Small intestine (tissue), 7 donors: ENCODE results near the gene IL16. TPM values are rescaled to one million over a fixed set of nuclear protein-coding genes. Genes with fewer than 3 reads are reported as not detected.

Experiments
- DNase-seq, 2 donors: peaks; one replicate each; pipeline versions ENCODE4 v3.0.0 to v3.0.0-alpha.2; 2013
- FAIRE-seq: peaks from 2 replicates; lab custom pipeline; 2012; peaks lifted over from hg19 to GRCh38; lab: Jason Lieb, UNC
- H3K27ac ChIP-seq, 3 donors: one replicate each; pipeline ENCODE4 v1.5.1; 2013; ENCODE audit warnings: low read length in 2 of 3, mild to moderate bottlenecking in 2 of 3, control low read depth in 1 of 3, inconsistent platforms in 1 of 3, low read depth in 1 of 3, moderate library complexity in 1 of 3
- H3K27me3 ChIP-seq, 3 donors: one replicate each; pipeline ENCODE4 v1.6.1; 2013; ENCODE audit warnings: low read length in 3 of 3, inconsistent platforms in 1 of 3; ENCODE audit not compliant: control insufficient read depth in 3 of 3, insufficient read depth in 3 of 3
- H3K36me3 ChIP-seq, 3 donors: one replicate each; pipeline ENCODE4 v1.6.1; 2013; ENCODE audit warnings: low read length in 3 of 3, inconsistent platforms in 1 of 3, low read depth in 1 of 3, mild to moderate bottlenecking in 1 of 3, moderate library complexity in 1 of 3; ENCODE audit not compliant: control insufficient read depth in 3 of 3, insufficient read depth in 2 of 3
- H3K4me1 ChIP-seq, 3 donors: one replicate each; pipeline ENCODE4 v1.6.1; 2013; ENCODE audit warnings: low read length in 2 of 3, inconsistent platforms in 1 of 3, low read depth in 1 of 3, mild to moderate bottlenecking in 1 of 3, moderate library complexity in 1 of 3; ENCODE audit not compliant: control insufficient read depth in 3 of 3, insufficient read depth in 2 of 3
- H3K4me3 ChIP-seq, 3 donors: one replicate each; pipeline ENCODE4 v1.5.1; 2013; ENCODE audit warnings: low read length in 3 of 3, control low read depth in 1 of 3, inconsistent platforms in 1 of 3, low read depth in 1 of 3, mild to moderate bottlenecking in 1 of 3, moderate library complexity in 1 of 3
- H3K9me3 ChIP-seq, 2 donors: one replicate each; pipeline ENCODE4 v1.6.1; 2013; ENCODE audit warnings: low read depth in 1 of 2, low read length in 1 of 2; ENCODE audit not compliant: control insufficient read depth in 2 of 2, insufficient read depth in 1 of 2
- WGBS, 3 donors: extraction: QIAGEN DNeasy Blood & Tissue Kit; methylation state at CpG; one replicate each; pipeline ENCODE4 v1.1.7; 2013; 5-methylcytosine and 5-hydroxymethylcytosine counted together
- polyA plus RNA-seq, 4 donors: library from polyadenylated mRNA; stranded (reverse) in 3 of 4; unstranded in 1 of 4; fragments of 200-250 nt in 3 of 4; fragments of 120-200 nt in 1 of 4; gene quantifications; one replicate each; pipeline versions ENCODE4 v1.2.1 to v1.2.3, GENCODE V29; 2013
- donor health status: healthy with polysubstance abuse.
- donor health status: control.
- donor health status: control.
- donor health status: Bipolar disorder and iron deficiency.
- donor health status: healthy.

IL16 gene
- polyA plus RNA-seq, 4 donors: 1.8 to 9.7 (median 7.9) TPM

- no peaks in the 10 kb centered on the region for H3K27me3 ChIP-seq
- no peak for DNase-seq
- no peaks in the 10 kb centered on the region for H3K36me3 ChIP-seq
- H3K4me1 ChIP-seq: peaks cover 0 to 35% (median 0%) of the 10 kb centered on the region in 3 donors
- no peak overlapping the region for H3K4me3 ChIP-seq
- FAIRE-seq: no peak
- no peaks in the 10 kb centered on the region for H3K9me3 ChIP-seq
- peak overlapping the region in 1 of 3 donors; percentile 53 for H3K27ac ChIP-seq
- WGBS, 3 donors: 74 to 88% (median 83%) methylated on average over 15 of the region's 15 CpGs
These were observed 134.9 kb downstream of the IL16 start for GRCh38 chr15:81331600-81331999.

- H3K27me3 ChIP-seq: no peaks in the 10 kb centered on the region
- no peak overlapping the region for H3K4me3 ChIP-seq
- FAIRE-seq: no peak
- no peak overlapping the region for H3K27ac ChIP-seq
- no peak for DNase-seq
- WGBS, 3 donors: 96 to 97% (median 96%) methylated on average over 12 of the region's 12 CpGs
- peaks cover 0 to 33% (median 0%) of the 10 kb centered on the region in 3 donors for H3K4me1 ChIP-seq
- H3K9me3 ChIP-seq: no peaks in the 10 kb centered on the region
- H3K36me3 ChIP-seq: no peaks in the 10 kb centered on the region
These were observed 135.6 kb downstream of the IL16 start for GRCh38 chr15:81332326-81332725.

GRCh38 chr15:81333363-81333762 lies 136.7 kb downstream of the IL16 start:
- 94 to 96% (median 96%) methylated on average over 3 of the region's 3 CpGs for WGBS, 3 donors
- FAIRE-seq: no peak
- H3K27ac ChIP-seq: no peak overlapping the region

GRCh38 chr15:81334768-81335435 lies 138.2 kb downstream of the IL16 start:
- Histone ChIP-seq H3K27me3 (no peaks in the 10 kb centered on the region), H3K4me3 (no peak overlapping the region), H3K4me1 (peaks cover 0 to 33% (median 0%) of the 10 kb centered on the region in 3 donors), H3K27ac (peak overlapping the region in 1 of 3 donors; percentile 61), H3K9me3 (no peaks in the 10 kb centered on the region), H3K36me3 (no peaks in the 10 kb centered on the region)
- FAIRE-seq: no peak
- WGBS, 3 donors: 20 to 71% (median 47%) methylated on average over 10 of the region's 10 CpGs
- peak; percentile 37 to 79 for DNase-seq

More at GRCh38 chr15:81333363-81333762, 136.7 kb downstream of the IL16 start:
- H3K4me1 ChIP-seq: peaks cover 0 to 33% (median 0%) of the 10 kb centered on the region in 3 donors
- H3K36me3 ChIP-seq: no peaks in the 10 kb centered on the region
- no peaks in the 10 kb centered on the region for H3K27me3 ChIP-seq
- DNase-seq: no peak
- H3K9me3 ChIP-seq: no peaks in the 10 kb centered on the region
- no peak overlapping the region for H3K4me3 ChIP-seq

GRCh38 chr15:81335631-81336030 lies 139.0 kb downstream of the IL16 start:
- DNase-seq (no peak), FAIRE-seq (no peak)
- H3K36me3 ChIP-seq: no peaks in the 10 kb centered on the region
- H3K27ac ChIP-seq: peak overlapping the region in 1 of 3 donors; percentile 61
- H3K27me3 ChIP-seq: no peaks in the 10 kb centered on the region
- 92 to 95% (median 95%) methylated on average over 4 of the region's 4 CpGs for WGBS, 3 donors
- H3K4me1 ChIP-seq: peaks cover 0 to 32% (median 0%) of the 10 kb centered on the region in 3 donors
- H3K4me3 ChIP-seq: no peak overlapping the region
- H3K9me3 ChIP-seq: no peaks in the 10 kb centered on the region

GRCh38 chr15:81336568-81336967 lies 139.9 kb downstream of the IL16 start:
- WGBS, 3 donors: 86 to 93% (median 90%) methylated on average over 4 of the region's 4 CpGs
- FAIRE-seq: no peak
- DNase-seq: no peak

GRCh38 chr15:81337241-81337640 lies 140.6 kb downstream of the IL16 start:
- no peak overlapping the region for H3K4me3 ChIP-seq
- no peaks in the 10 kb centered on the region for H3K27me3 ChIP-seq
- WGBS, 3 donors: 84 to 85% (median 85%) methylated on average over 3 of the region's 3 CpGs
- H3K9me3 ChIP-seq: no peaks in the 10 kb centered on the region
- FAIRE-seq: no peak
- peaks cover 0 to 18% (median 0%) of the 10 kb centered on the region in 3 donors for H3K4me1 ChIP-seq
- DNase-seq: no peak
- no peak overlapping the region for H3K27ac ChIP-seq
- H3K36me3 ChIP-seq: no peaks in the 10 kb centered on the region

More at GRCh38 chr15:81336568-81336967, 139.9 kb downstream of the IL16 start:
- H3K36me3 ChIP-seq: no peaks in the 10 kb centered on the region
- H3K27ac ChIP-seq: no peak overlapping the region
- H3K9me3 ChIP-seq: no peaks in the 10 kb centered on the region
- H3K27me3 ChIP-seq: no peaks in the 10 kb centered on the region
- H3K4me1 ChIP-seq: peaks cover 0 to 24% (median 0%) of the 10 kb centered on the region in 3 donors
- H3K4me3 ChIP-seq: no peak overlapping the region

- no peaks in the 10 kb centered on the region for H3K27me3 ChIP-seq
- FAIRE-seq (no peak), DNase-seq (no peak)
- no peaks in the 10 kb centered on the region for H3K9me3 ChIP-seq
- H3K27ac ChIP-seq: no peak overlapping the region
- no peaks in the 10 kb centered on the region for H3K36me3 ChIP-seq
- H3K4me1 ChIP-seq: peaks cover 0 to 18% (median 0%) of the 10 kb centered on the region in 3 donors
- 66 to 90% (median 77%) methylated on average over 9 of the region's 9 CpGs for WGBS, 3 donors
- no peak overlapping the region for H3K4me3 ChIP-seq
These were observed 141.1 kb downstream of the IL16 start for GRCh38 chr15:81337713-81338157.
